GM12873 (cell line): ENCODE data around the gene ZNF23.
A peak's percentile ranks its signal among the peaks of the same experiment; 100 is the strongest.

ENCODE experiments used
- CTCF ChIP-seq: IDR thresholded peaks from 2 replicates; pipeline ENCODE4 v1.5.1; 2012; ENCODE audit warnings: low read depth, mild to moderate bottlenecking, moderate library complexity, low read length, control low read depth; ENCODE audit not compliant: insufficient read depth; ENCODE audit errors: missing control alignments

Gene ZNF23

GRCh38 chr16:71467810-71468209 lies 5.8 kb upstream of the ZNF23 start:
- TF ChIP-seq CTCF: no peak

GRCh38 chr16:71464231-71464630 lies 2.2 kb upstream of the ZNF23 start:
- TF ChIP-seq CTCF: no peak

- peak; percentile 8 for TF ChIP-seq CTCF
Measured at GRCh38 chr16:71460941-71461340, 1.1 kb downstream of the ZNF23 start.

- no peak for TF ChIP-seq CTCF
Measured at GRCh38 chr16:71460236-71460635, 1.8 kb downstream of the ZNF23 start.

- TF ChIP-seq CTCF: no peak
Measured at GRCh38 chr16:71459510-71459909, 2.5 kb downstream of the ZNF23 start.

GRCh38 chr16:71456801-71457200 lies 5.2 kb downstream of the ZNF23 start:
- no peak for TF ChIP-seq CTCF

GRCh38 chr16:71453036-71453435 lies 9.0 kb downstream of the ZNF23 start:
- no peak for TF ChIP-seq CTCF
